Middle frontal gyrus (tissue), 1 donor: Measurements from ENCODE around the gene GNA12.
"Not testable (repeated sequence)": the region's sequence is repeated elsewhere in the genome, so short reads cannot be mapped to it uniquely, and the experiment has no call there.

Experiments used
- DNase-seq: peaks from one replicate; pipeline ENCODE4 v3.0.0-alpha.2; 2015; ENCODE audit warnings: low spot score; ENCODE audit errors: extremely low spot score

Gene GNA12

DNA sequence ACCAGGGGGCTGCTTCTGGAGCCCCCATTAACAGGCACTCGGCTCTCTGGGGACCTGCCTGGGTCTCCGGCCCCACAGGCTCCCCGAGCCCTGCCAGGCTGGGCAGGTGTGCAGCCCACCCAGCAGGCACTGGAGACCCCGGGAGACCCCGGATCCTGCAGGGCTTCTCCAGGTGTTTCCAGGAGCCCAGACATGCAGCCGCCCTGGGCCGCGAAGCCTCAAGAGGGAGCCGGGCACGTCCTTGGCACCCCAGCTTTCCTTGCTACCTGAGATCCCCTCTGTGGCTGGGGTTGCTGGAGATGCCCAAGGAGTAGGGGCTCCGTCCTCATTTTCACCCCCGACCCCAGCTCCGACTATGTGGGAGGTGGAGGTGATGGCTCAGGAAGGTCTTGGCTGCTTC, 163.9 kb downstream of the GNA12 start:
- no peak for DNase-seq

DNA sequence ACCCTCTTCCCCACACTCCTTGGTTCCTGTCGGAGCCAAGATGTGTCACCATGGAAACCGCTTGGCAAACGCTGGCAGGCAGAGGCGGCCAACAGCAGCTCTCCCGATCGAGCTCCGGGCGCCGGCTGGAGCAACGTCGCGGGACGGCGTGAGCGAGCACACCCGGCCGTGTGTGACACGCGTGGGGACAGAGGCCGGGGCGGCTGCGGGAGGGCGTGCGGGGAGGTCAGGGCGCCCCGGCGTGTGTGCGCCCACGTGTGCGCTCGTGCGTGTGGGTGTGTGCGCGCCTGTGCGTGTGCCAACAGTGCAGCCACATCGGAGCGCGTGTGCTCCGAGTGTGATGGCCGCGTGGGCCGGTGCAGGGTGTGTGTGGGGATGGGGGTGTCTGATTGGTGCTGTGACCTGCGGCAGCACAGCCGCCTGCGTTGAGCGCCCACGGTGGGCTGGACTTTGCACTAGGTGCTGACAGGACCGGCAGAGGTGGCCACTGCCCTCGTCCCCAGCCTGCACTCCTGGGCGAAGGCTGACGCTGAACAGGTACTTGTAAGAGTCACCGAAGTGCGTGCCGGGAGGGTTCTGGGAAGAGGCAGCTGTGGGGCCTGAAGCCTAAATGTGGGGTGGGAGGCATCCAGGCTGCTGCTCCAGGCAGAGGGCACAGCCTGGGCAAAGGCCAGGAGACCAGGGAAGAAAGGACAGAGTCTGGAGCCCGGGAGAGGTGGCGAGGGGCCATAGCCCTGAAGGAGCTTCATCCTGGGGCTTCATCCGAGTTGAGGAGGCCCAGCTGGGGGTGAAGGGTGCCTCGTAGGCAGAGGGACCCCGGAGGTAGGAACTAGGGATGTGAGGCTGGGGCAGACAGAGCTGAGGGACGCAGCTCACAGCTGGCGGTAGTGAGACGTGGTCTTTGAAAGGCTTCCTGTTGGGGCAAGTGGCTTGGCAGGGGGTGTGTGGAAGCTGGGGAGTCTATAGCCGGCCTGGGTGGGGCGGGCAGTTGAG, 164.7 kb downstream of the GNA12 start:
- not testable (repeated sequence) for DNase-seq

- not testable (repeated sequence) for DNase-seq
These were observed 165.7 kb downstream of the GNA12 start for GRCh38 chr7:2678454-2678853.
